ENCODE measurements around the gene SSH2. TPM values are rescaled to one million over a fixed set of nuclear protein-coding genes. Genes with fewer than 3 reads are reported as not detected.
"Not testable (repeated sequence)": the region's sequence is repeated elsewhere in the genome, so short reads cannot be mapped to it uniquely, and the experiment has no call there.

SSH2 gene
- total and polyA plus RNA-seq, 2 donors from 2014 or later, result 19.7 to 62.5 TPM

GRCh38 chr17:29959658-29960337 lies 29.8 kb upstream of the SSH2 start:
- FAIRE-seq (no peak), DNase-seq (no peak)
- Histone ChIP-seq H3K9ac (ENCODE audit: low read length in 3 of 3) (no peak overlapping the region), H3K9me3 (ENCODE audit: control insufficient read depth in 2 of 3, insufficient read depth in 1 of 3, low read length in 3 of 3) (no peaks in the 10 kb centered on the region), H3K27me3 (ENCODE audit: control insufficient read depth, insufficient read depth, low read length) (no peaks in the 10 kb centered on the region), H3K36me3 (ENCODE audit: control insufficient read depth in 2 of 3, insufficient read depth in 3 of 3, low read length in 3 of 3) (no peaks in the 10 kb centered on the region), H3K4me1 (ENCODE audit: control insufficient read depth in 2 of 3, insufficient read depth in 2 of 3, low read depth in 1 of 3, low read length in 3 of 3) (no peaks in the 10 kb centered on the region), H3K4me3 (ENCODE audit: low read length in 3 of 3) (no peak overlapping the region), H3K27ac (ENCODE audit: low read depth in 2 of 2, low read length in 2 of 2) (no peak overlapping the region)
- intact Hi-C loops (cut with DNase I), result no loop called here
- TF ChIP-seq CTCF (IDR thresholded peaks at IDR 0.05; ENCODE audit: borderline replicate concordance, extremely low read depth, insufficient read depth), result no peak

- no peaks in the 10 kb centered on the region for H3K4me1 ChIP-seq (ENCODE audit: control insufficient read depth in 2 of 3, insufficient read depth in 2 of 3, low read depth in 1 of 3, low read length in 3 of 3)
- intact Hi-C loops (cut with DNase I), result no loop called here
- FAIRE-seq (no peak), DNase-seq (no peak)
- H3K9ac ChIP-seq (ENCODE audit: low read length in 3 of 3), result no peak overlapping the region
- peaks cover 0 to 5% (median 0%) of the 10 kb centered on the region in 3 donors for H3K9me3 ChIP-seq (ENCODE audit: control insufficient read depth in 2 of 3, insufficient read depth in 1 of 3, low read length in 3 of 3)
- no peaks in the 10 kb centered on the region for H3K27me3 ChIP-seq (ENCODE audit: control insufficient read depth, insufficient read depth, low read length)
- no peak overlapping the region for H3K27ac ChIP-seq (ENCODE audit: low read depth in 2 of 2, low read length in 2 of 2)
- no peak overlapping the region for H3K4me3 ChIP-seq (ENCODE audit: low read length in 3 of 3)
- no peak for TF ChIP-seq CTCF (IDR thresholded peaks at IDR 0.05; ENCODE audit: borderline replicate concordance, extremely low read depth, insufficient read depth)
- no peaks in the 10 kb centered on the region for H3K36me3 ChIP-seq (ENCODE audit: control insufficient read depth in 2 of 3, insufficient read depth in 3 of 3, low read length in 3 of 3)
Observed at GRCh38 chr17:29958947-29959657, 29.1 kb upstream of the SSH2 start.

- H3K9ac ChIP-seq (ENCODE audit: low read length in 3 of 3); intact Hi-C loops (cut with DNase I); H3K27me3 ChIP-seq (ENCODE audit: control insufficient read depth, insufficient read depth, low read length); DNase-seq; H3K36me3 ChIP-seq (ENCODE audit: control insufficient read depth in 2 of 3, insufficient read depth in 3 of 3, low read length in 3 of 3); H3K4me3 ChIP-seq (ENCODE audit: low read length in 3 of 3); H3K27ac ChIP-seq (ENCODE audit: low read depth in 2 of 2, low read length in 2 of 2); FAIRE-seq; H3K9me3 ChIP-seq (ENCODE audit: control insufficient read depth in 2 of 3, insufficient read depth in 1 of 3, low read length in 3 of 3); H3K4me1 ChIP-seq (ENCODE audit: control insufficient read depth in 2 of 3, insufficient read depth in 2 of 3, low read depth in 1 of 3, low read length in 3 of 3): not testable (repeated sequence)
Observed at GRCh38 chr17:29957488-29957887, 27.5 kb upstream of the SSH2 start.

- H3K27me3 ChIP-seq (ENCODE audit: control insufficient read depth, insufficient read depth, low read length), result no peaks in the 10 kb centered on the region
- peaks cover 0 to 5% (median 0%) of the 10 kb centered on the region in 3 donors for H3K9me3 ChIP-seq (ENCODE audit: control insufficient read depth in 2 of 3, insufficient read depth in 1 of 3, low read length in 3 of 3)
- no peaks in the 10 kb centered on the region for H3K4me1 ChIP-seq (ENCODE audit: control insufficient read depth in 2 of 3, insufficient read depth in 2 of 3, low read depth in 1 of 3, low read length in 3 of 3)
- intact Hi-C loops (cut with DNase I), result no loop called here
- no peak overlapping the region for H3K9ac ChIP-seq (ENCODE audit: low read length in 3 of 3)
- no peaks in the 10 kb centered on the region for H3K36me3 ChIP-seq (ENCODE audit: control insufficient read depth in 2 of 3, insufficient read depth in 3 of 3, low read length in 3 of 3)
- H3K27ac ChIP-seq (ENCODE audit: low read depth in 2 of 2, low read length in 2 of 2), result no peak overlapping the region
- no peak overlapping the region for H3K4me3 ChIP-seq (ENCODE audit: low read length in 3 of 3)
- FAIRE-seq (no peak), DNase-seq (no peak)
- no peak for TF ChIP-seq CTCF (IDR thresholded peaks at IDR 0.05; ENCODE audit: borderline replicate concordance, extremely low read depth, insufficient read depth)
Observed at GRCh38 chr17:29956225-29956624, 26.2 kb upstream of the SSH2 start.

All from kidney (tissue), 14 donors.